Inferior parietal cortex (tissue), 1 donor: Measurements from ENCODE around the gene VPS72.
A peak's percentile ranks its signal among the peaks of the same experiment; 100 is the strongest.

ENCODE experiments used
- DNase-seq: peaks from one replicate; pipeline ENCODE4 v3.0.0-alpha.2; 2016; ENCODE audit errors: extremely low spot score

VPS72 gene

DNA sequence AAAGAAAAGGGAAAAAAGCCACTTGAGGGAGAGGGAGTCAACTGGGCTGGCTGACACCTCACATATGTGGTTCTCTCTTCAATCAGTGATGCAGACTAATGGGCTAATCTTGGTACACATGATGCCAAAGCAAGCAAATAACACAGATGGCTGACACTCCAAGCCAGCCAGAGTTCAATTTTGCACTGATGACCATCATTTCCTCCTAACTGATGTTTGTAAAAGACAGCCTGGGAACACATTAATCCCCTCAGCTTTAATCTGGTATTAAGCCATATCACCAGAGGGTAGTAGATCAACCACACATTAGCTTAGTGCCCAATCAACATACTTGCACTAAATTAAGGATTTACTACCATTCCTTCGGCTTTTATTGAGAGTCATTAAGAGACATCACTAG lies 2.8 kb downstream of the VPS72 start:
- no peak for DNase-seq

DNA sequence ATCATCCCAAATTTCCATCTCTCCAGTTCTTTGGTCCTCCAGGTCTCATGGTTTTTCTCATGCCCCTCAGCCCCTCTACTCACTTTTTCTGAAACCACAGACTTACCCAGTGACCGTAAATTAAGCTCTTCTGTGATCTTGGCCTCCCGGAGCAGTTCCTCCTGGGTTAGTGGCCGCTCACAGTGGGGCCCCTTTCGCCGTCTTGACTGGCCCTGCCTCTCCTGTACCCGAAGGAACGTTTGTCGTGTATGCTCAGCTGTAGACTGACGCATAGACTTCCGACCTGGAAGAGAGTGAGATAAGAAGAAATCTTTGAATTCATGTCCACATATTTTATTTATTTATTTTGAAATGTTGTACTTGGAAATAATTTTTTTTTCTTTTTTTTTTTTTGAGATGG lies 5.8 kb downstream of the VPS72 start:
- DNase-seq, result no peak

DNA sequence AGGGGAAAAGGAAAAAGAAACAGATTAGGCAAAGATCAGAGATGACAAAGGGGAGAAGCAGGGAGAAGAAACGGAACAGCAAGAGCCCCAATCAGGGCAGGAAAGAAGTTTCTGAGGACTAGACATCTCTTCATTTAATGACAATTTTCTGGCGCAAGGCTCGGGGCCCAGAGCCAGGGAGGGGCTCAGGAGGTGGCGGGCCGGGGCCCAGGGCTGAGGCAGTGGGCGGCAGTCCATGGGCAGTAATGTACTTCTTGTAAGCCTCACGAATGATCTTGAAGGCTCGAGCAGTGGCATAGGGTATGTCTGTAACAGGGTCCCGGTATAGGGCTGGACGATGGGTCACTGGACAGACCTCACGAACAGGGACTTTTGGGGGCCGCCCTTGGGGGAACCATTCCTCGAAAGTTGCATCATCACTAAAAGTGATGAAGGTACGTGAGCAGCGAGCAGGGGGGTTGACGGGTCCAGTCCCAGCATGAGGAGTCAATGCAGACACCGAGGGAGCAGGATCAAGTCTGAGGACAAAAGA lies 13.4 kb downstream of the VPS72 start:
- DNase-seq, result no peak

DNA sequence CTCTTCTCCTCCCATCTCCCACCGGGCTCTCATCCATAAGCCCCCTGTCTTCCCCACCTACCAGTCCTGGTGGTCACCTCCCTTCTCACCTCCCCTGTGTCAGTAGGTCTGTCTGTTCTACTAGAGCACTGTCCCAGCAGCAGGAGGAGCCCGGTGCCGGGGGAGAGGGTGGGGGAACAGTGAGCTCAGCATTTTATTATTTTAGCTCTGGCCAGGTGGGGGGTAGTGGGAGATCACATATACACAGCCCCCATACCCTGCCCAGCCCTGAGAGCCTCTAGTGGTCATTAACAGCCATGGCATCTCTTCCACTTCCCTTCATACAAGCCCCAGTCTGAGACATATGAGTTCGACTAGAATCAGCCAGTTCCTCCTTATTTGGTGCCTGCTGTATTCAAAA lies 14.1 kb downstream of the VPS72 start, which contains the start of gene TMOD4:
TSS of gene TMOD4 (minus strand) at position 119 of the 400 bp plus-strand sequence. CDS start 1,106 bp downstream, outside the sequence.
- DNase-seq, result no peak

DNA sequence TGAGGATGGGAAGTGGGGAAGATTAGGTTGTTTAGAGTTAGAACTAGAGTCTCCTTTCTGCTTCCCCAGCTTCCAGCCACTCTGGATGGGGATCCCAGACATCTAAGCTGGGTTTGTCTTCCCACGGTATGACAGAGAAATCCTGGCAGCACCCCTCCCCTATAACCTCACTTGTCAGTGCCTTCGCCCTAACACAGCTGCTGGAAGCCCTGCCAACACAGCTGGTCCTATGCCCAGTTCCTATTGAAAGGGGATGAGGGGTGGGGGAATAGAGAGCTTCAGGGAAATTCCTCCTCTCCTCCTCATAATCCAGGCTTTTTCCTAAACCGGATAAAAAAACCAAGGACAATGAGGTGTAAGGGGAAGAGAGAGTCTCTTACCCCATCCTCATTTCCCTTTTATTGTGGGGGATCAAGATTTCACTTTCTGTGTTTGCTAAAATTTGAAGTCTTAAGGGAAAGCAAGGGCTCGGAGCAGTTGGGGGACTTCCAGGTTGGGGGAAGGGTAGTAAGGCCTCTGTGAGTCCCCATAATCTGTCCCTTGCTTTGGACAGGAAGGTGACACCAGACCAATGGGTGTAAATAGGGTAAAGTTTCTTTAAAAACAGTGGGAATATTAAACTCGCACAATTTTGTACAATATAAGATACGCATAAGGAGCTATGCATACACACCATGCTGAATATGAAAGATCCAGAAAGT lies 14.8 kb downstream of the VPS72 start:
- peak; percentile 67 for DNase-seq

DNA sequence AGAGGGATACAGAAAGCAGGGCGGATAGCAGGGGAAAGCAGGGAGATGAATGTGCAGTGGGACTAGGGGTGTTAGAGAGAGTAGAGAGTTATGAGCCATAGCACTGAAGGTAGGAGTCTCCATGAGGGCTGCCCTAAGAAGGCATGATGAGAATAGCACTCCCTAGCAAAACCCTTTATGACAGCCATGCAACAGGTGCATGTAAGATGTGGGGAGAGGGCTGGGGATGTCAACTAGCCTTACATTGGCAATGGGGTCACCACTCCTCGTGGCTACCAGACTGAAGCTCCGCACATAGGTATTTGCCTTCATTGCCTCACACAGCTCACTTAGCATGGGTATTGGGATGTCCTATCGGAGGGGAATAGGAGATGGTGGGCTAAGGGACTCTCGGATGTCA lies 18.8 kb downstream of the VPS72 start:
- no peak for DNase-seq

DNA sequence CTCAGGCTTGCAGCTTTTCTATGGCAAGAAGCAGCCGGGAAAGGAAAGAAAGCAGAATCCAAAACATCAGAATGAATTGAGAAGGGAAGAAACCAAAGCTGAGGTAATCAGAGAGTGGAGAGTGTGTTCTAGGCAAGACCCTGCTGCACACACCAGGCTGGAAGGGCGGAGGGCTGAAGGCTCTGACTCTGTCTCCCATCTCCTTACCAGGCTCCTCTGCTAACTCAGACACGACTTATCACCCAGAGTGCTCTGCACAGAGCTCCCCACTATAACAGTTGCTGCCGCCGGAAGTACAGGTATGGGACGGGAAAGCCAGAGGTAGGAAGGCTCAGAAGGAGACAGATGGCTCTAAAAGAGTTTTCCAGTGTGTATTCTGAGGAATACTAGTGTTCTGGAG lies 22.9 kb downstream of the VPS72 start:
- no peak for DNase-seq

DNA sequence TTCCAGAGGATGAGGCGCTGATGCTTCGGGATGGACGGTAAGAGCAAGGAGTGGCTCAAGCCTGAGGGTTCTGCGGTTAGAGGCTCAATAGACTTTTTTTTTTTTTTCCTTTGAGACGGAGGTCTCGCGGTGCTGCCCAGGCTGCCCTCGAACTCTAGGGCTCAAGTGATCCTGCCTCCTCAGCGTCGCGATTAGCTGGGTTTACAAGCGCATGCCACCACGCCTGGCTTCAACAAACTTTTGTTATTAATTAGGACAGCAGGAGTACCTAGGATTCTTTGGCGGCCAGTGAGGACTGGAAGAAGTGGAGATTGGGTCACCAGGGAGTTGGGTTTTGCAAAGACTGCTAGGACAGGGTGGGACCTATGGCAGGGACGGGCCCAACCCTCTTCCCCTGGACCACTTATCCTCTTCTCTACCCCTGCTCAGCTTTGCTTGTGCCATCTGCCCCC lies 23.5 kb downstream of the VPS72 start:
- no peak for DNase-seq

DNA sequence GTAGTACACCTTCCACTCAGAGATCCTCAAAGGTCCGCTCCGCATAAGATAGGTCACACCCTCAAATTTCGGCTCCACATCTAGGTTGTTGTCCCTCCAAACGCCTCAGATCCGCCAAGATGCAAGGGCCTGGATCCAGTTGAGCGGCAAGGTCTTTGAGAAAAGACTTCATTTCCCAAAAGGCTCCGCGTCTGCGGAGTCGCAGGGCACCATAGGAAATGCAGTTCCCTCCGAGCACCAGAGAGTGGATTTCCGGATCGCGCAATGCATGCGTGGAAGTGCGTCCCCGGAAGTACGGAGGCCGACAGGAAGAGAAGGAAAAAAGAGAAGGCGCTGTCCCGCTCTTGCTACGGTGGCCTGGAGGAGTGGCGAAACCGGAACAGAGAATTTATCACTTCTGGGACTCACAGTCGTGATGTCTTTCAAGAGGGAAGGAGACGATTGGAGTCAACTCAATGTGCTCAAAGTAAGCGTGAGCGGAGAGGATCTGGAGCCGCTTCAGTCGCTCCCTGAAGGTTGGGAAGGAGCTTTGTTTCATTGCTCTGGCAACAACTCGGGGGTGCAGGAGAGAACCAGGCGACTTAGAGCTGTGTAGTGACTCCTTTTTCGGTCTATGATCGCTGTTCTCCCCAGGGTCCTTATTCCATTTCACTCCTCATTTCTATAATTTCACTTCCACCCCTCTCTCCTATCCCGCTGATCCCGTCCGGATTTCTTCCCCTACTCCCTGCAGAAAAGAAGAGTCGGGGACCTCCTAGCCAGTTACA lies 24.1 kb downstream of the VPS72 start, which contains the start of the genes LYSMD1 and SCNM1:
TSS of gene LYSMD1 (minus strand) at position 165 of the 767 bp plus-strand sequence. CDS start 644 bp downstream, outside the sequence.
TSS of gene SCNM1 (plus strand) at position 407 of the 767 bp plus-strand sequence. CDS start at position 416, 9 bp downstream.
- DNase-seq, result peak; percentile 100

DNA sequence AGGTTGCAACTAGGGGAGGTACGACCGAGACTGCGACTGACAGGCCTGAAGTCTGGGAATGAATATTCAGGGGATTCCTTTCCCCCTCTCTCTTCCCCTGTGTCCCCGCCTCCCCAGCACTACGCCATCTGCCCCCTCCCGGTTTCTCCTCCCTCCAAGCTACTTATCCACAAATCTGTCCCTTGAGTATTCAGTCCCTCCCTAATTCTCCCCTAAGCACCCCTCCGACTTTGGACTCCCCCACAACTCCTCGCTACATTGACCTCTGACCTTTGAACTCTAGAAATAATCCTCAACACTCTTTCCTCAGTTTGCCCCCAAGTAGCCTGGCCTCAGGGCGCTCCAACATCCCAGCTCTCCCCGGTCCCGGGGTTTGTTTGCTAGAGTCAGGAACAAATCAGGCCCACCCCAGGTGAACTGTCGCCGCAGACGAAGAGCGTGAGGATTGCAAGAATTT lies 24.7 kb downstream of the VPS72 start:
- DNase-seq, result peak; percentile 42

DNA sequence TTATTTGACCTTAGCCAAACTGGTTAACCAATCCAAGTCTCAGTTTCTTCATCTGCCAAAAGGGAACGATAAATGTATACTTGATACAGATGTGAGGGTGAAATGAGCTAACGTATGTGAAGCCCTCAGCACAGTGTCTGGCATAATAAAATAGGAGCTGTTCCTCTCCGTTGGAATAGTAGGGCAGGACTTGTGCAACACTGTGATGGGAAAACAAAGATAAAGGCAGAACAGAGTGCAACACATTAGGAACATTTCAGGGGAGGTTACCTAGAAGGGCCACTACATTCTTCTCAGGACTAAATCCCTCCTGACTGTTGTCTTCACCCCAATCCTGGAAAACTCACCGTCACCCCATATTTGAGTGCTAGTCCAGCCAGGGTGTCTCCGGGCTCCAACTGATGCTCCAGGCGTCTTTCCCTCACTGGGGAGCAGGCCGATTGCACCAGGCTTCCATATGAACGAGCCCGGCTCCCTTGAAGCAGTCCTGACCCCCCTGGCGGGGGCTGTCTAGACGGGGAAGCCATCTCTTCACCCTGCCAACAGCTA lies 25.2 kb downstream of the VPS72 start:
- no peak for DNase-seq

DNA sequence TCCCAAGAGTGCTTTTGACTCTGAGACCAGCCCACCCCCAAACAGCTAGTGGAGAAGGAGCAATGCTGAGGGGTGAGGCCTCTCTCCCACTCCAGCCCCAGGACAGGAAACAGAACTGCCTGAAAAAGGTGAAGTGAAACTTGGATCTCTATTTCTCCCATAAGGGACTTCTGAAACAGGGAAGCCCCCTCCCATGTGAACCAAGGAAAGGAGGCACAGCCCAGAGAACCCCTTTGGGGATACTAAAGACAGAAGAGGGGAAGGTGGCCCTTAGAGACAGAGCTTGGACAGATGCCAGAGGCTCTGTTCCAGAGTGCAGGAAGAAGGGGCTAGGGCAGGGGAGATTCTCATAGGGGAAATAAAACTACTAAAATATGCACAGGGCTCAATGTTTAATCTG lies 30.6 kb downstream of the VPS72 start:
- no peak for DNase-seq

DNA sequence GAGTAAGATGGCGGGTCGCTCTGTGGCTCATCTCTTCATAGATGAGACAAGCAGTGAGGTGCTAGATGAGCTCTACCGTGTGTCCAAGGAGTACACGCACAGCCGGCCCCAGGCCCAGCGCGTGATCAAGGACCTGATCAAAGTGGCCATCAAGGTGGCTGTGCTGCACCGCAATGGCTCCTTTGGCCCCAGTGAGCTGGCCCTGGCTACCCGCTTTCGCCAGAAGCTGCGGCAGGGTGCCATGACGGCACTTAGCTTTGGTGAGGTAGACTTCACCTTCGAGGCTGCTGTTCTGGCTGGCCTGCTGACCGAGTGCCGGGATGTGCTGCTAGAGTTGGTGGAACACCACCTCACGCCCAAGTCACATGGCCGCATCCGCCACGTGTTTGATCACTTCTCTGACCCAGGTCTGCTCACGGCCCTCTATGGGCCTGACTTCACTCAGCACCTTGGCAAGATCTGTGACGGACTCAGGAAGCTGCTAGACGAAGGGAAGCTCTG lies 31.2 kb downstream of the VPS72 start:
- DNase-seq, result no peak

DNA sequence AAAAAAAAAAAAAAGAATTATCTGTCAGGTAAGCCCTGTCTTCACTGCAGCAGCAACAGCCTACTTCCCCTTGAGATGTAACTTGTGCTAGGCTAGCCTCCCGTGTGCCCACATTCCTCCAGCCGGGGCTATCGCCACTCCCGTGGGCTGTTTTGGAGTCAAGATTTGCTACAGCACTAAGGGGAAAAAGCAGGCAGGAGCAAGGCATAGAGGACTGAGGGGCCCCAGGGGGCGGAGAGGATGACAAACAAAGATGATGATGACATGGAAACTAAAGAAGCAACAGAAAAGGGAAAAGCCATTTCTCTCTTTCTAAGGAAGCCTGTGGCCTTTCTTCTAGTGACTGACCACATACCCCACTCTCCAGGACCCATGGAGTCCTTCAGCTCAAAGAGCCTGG lies 31.7 kb downstream of the VPS72 start:
- no peak for DNase-seq

DNA sequence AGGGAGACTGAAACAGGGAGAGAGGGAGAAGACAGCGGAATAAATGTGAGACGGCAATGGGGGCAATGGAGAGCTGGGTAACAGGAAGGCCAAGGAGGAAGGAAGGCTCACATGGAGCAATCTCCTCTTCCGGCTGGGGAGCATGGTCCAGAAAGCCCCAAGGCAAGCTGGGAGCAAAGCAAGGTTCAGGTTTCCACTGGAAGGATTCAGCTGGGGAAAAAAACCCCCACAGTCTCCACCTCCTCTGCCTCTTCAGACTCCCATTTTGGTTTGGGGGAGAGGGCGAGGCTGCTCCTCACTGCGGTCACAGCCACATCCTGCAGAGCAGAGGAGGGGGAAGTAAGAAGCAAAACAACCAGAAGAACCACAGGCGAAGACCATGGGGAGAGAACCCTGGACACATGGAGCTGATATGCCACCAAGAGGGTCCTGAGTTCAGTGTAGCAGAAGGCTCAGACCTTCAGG lies 32.9 kb downstream of the VPS72 start:
- no peak for DNase-seq

DNA sequence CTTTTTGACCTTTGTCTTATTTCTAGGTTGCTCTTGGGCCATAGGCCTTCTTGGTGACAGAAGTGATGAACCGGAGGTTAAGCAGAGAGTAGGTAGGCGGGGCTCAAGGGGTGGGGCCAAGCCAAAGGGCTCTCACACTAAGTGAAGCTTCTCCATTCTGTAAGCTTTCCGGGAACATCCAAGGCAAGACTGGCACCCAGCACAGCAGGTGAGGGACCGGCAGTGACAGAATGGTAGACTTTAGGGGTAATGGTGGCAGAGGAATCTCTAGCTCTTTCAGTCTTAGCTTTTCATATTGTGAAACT lies 33.5 kb downstream of the VPS72 start, which contains the start of gene TNFAIP8L2:
TSS of gene TNFAIP8L2 (plus strand) at position 135 of the 305 bp plus-strand sequence. CDS start 2,049 bp downstream, outside the sequence.
- DNase-seq, result no peak

DNA sequence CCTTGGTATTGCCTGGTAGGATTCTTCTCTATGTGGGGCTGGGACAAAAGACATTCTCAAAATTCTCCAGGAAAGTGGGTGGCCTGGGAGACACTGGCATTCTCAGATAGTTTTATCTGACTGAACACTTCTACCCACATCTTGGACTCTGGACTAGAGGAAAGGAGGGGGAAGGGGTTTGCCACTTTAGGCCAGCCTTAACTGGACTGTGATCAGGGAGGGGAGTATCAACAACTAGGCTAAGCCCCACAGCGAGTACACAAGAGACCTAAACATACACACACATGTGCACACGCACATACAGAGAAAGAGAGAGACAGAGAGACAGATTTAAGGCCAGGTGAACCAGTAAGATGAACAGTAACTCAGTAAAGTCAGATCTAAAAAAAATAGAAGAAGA lies 42.3 kb downstream of the VPS72 start:
- no peak for DNase-seq

DNA sequence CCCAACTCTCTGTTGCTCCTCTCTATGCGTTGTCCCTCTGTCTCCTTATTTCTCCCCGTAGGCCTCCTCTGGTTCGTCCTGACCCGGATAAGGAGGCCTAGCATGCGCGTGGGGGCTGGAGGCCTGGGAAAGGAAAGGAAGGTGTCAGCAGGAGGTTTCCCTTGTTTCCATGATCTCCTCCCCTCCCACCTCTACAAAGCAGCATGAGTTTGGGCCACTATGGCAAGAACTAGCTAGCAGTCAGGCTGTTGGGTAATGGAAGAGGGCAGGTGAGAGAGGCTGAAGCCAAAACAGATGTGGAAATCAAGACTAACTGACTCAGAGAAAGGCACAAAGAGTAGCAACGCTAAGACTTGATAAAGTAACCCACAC lies 42.9 kb downstream of the VPS72 start:
- no peak for DNase-seq

DNA sequence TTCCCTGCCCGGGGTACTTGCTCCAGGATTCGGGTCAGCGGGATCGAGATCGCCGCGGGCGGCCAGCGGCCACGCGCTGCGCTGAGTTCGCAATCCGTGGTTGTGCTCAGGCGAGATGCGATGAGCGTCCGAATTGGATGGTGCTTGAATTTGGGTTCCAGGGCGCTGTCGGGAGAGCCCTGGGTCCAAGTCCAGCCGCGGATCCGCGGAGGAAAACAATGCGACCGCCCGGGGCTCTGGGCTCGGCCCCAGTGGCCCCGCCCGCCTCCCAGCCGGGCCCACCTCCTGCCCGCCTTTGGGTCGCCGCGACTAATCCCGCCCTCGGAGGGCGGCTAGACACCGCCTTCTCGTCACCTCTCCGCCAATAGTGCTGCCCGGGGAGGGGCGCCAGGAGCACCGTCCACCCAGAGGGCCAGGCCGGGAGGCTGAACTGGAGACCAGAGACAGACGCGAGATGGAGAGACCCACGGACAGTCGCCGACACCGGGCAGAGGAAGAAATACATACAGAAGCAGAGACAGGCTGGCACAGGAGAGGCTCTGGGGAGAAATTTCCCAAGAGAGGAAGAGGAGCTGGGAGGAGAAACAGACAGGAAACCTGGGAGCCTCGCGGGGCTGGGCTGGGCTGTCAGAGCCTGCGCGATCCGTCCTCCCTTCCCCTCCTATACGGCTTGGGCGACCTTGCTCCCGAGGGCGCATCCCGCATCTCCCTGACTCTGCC lies 43.4 kb downstream of the VPS72 start, which contains the start of gene SEMA6C:
TSS of gene SEMA6C (minus strand) at position 220 of the 720 bp plus-strand sequence. CDS start 4,010 bp downstream, outside the sequence.
- peak; percentile 94 for DNase-seq

DNA sequence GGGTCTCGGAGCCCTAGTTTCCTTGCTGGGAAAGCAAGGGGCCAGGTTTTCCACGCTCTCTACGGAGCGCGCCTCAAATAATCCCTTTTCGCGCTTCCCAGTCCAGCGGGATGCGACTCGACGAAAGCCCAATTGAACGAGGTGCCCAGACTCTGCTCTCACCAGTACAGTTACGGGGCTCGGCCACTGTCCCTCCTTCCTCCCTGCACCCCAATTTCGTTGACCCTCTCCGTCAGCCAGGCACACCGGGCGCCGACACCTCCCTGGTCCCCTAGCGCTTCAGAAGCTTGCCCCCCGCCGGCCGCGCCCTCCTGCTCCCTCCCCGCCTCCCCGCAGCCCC lies 44.0 kb downstream of the VPS72 start:
- DNase-seq, result no peak
